HepG2 (cell line): Measurements from ENCODE around the gene CORO1C. TPM values are rescaled to one million over a fixed set of nuclear protein-coding genes. Genes with fewer than 3 reads are reported as not detected.
A peak's percentile ranks its signal among the peaks of the same experiment; 100 is the strongest.

Experiments
- ATAC-seq: fragments of 200-7000 bp; cut with Tn5 transposase; 3 replicates; pipeline ENCODE4 v1.9.1; 2020; ENCODE audit warnings: mild to moderate bottlenecking, moderate library complexity
- BruUV-seq: library from RNA; stranded (reverse); fragments of 400-500 nt; replicated peaks from 2 replicates; lab custom pipeline; 2021; lab: Mats Ljungman, UMichigan
- CTCF ChIA-PET: fragments of 300-600 bp; formaldehyde crosslinking; extraction: SDS; loops from one replicate; lab custom pipeline; 2021; ENCODE audit warnings: low total read pairs, inconsistent platforms, low intra/inter-chr PET ratio; lab: Yijun Ruan, JAX
- POLR2A ChIA-PET: fragments of 350-600 bp; sonication (Branson Sonifier 250); formaldehyde crosslinking; loops from one replicate; lab custom pipeline; 2020; ENCODE audit warnings: antibody characterized with exemption, inconsistent platforms; lab: Yijun Ruan, JAX
- DNase-seq: peaks from one replicate; pipeline ENCODE4 v3.0.0-alpha.2; 2015; ENCODE audit warnings: low spot score
- FAIRE-seq: peaks from 3 replicates; lab custom pipeline; 2011; peaks lifted over from hg19 to GRCh38; lab: Jason Lieb, UNC
- H2AFZ ChIP-seq: one replicate; pipeline ENCODE4 v1.6.1; 2011; ENCODE audit warnings: low read length, inconsistent platforms
- H3K27ac ChIP-seq: fragments of 300-600 bp; 3 replicates; pipeline ENCODE4 v1.8.0; 2011; ENCODE audit warnings: mixed run types, mild to moderate bottlenecking, mixed read lengths, low read length, inconsistent platforms; ENCODE audit not compliant: insufficient read depth; ENCODE audit errors: extremely low read length
- H3K27me3 ChIP-seq, 2 experiments: fragments of 200-600 bp in 1 of 2; 2 replicates in 1 of 2; 3 replicates in 1 of 2; pipeline versions ENCODE4 v1.6.0 to v1.8.0; 2011; ENCODE audit warnings: low read length in 2 of 2, mild to moderate bottlenecking in 2 of 2, moderate library complexity in 2 of 2, inconsistent platforms in 1 of 2; ENCODE audit not compliant: insufficient read depth in 2 of 2, control insufficient read depth in 1 of 2
- H3K36me3 ChIP-seq, 2 experiments: fragments of 200-600 bp in 1 of 2; replicated peaks in 1 of 2; 2 replicates in 1 of 2; 3 replicates in 1 of 2; pipeline versions ENCODE4 v1.5.1 to v1.8.0; 2011; ENCODE audit warnings: low read length in 2 of 2, inconsistent platforms in 1 of 2; ENCODE audit not compliant: insufficient read depth in 2 of 2, control insufficient read depth in 1 of 2
- H3K4me1 ChIP-seq: 2 replicates; pipeline ENCODE4 v1.5.1; 2012; ENCODE audit warnings: low read length, inconsistent platforms; ENCODE audit not compliant: insufficient read depth
- H3K4me2 ChIP-seq: 2 replicates; pipeline ENCODE4 v1.6.0; 2011; ENCODE audit warnings: low read depth, low read length, inconsistent platforms
- H3K4me3 ChIP-seq, 3 experiments: fragments of 200-600 bp in 1 of 3; sonication (generic), shearing (Covaris generic) in 1 of 3; replicated peaks in 1 of 3; 2 replicates each; pipeline ENCODE4 v1.5.1; 2011 to 2016; ENCODE audit warnings: low read length in 3 of 3, inconsistent platforms in 2 of 3, low read depth in 2 of 3, mild to moderate bottlenecking in 2 of 3, control low read depth in 1 of 3, mixed read lengths in 1 of 3; ENCODE audit not compliant: insufficient read depth in 1 of 3
- H3K79me2 ChIP-seq: one replicate; pipeline ENCODE4 v1.6.1; 2011; ENCODE audit warnings: low read length, inconsistent platforms; ENCODE audit not compliant: insufficient read depth
- H3K9ac ChIP-seq: 2 replicates; pipeline ENCODE4 v1.6.0; 2011; ENCODE audit warnings: mild to moderate bottlenecking, low read depth, low read length, inconsistent platforms; ENCODE audit not compliant: insufficient read depth
- H3K9me3 ChIP-seq: 2 replicates; pipeline ENCODE4 v1.5.1; 2012; ENCODE audit warnings: mild to moderate bottlenecking, low read length
- H4K20me1 ChIP-seq: 2 replicates; pipeline ENCODE4 v1.6.0; 2011; ENCODE audit warnings: inconsistent platforms, mild to moderate bottlenecking, low read length, moderate library complexity; ENCODE audit not compliant: insufficient read depth
- DNMT1 ChIP-seq: sonication (generic); formaldehyde crosslinking; IDR thresholded peaks from 2 replicates; pipeline ENCODE4 v1.5.1; 2020; ENCODE audit warnings: mild to moderate bottlenecking, missing genetic modification reagents
- DNMT3B ChIP-seq: conservative IDR thresholded peaks from 2 replicates; pipeline ENCODE4 v1.6.1; 2016; ENCODE audit warnings: missing biosample characterization, control low read depth
- HMG20B ChIP-seq: conservative IDR thresholded peaks from 2 replicates; pipeline ENCODE4 v1.6.1; 2016; ENCODE audit warnings: missing genetic modification reagents, missing compliant biosample characterization
- HNRNPL ChIP-seq: fragments of 200-400 bp; formaldehyde crosslinking; IDR thresholded peaks from 2 replicates; pipeline ENCODE4 v1.6.1; 2017; ENCODE audit warnings: mild to moderate bottlenecking, low read depth, low read length
- HOXA5 ChIP-seq: sonication (generic); formaldehyde crosslinking; IDR thresholded peaks from 2 replicates; pipeline ENCODE4 v1.4.0; 2020; ENCODE audit warnings: missing genetic modification reagents
- KLF9 ChIP-seq: IDR thresholded peaks from 2 replicates; pipeline ENCODE4 v1.6.1; 2016; ENCODE audit warnings: low read depth
- NBN ChIP-seq: fragments of 450-650 bp; conservative IDR thresholded peaks from 2 replicates; pipeline ENCODE4 v1.6.1; 2017
- NFKB2 ChIP-seq: sonication (generic); formaldehyde crosslinking; IDR thresholded peaks from 2 replicates; pipeline ENCODE4 v1.4.0; 2020; ENCODE audit warnings: missing genetic modification reagents, borderline replicate concordance
- PHF8 ChIP-seq: sonication (generic); formaldehyde crosslinking; IDR thresholded peaks from 2 replicates; pipeline ENCODE4 v1.5.0; 2020; ENCODE audit warnings: missing genetic modification reagents
- RARA ChIP-seq: IDR thresholded peaks from 2 replicates; pipeline ENCODE4 v1.6.1; 2016; ENCODE audit warnings: missing genetic modification reagents, missing compliant biosample characterization
- SYNCRIP ChIP-seq: fragments of 200-400 bp; formaldehyde crosslinking; IDR thresholded peaks from 2 replicates; pipeline ENCODE4 v1.6.1; 2018; ENCODE audit warnings: mild to moderate bottlenecking, low read depth, low read length; ENCODE audit not compliant: insufficient read depth
- TAF15 ChIP-seq: fragments of 200-400 bp; formaldehyde crosslinking; IDR thresholded peaks from one replicate; pipeline ENCODE4 v1.6.1; 2018; ENCODE audit warnings: mild to moderate bottlenecking, low read depth, low read length; ENCODE audit not compliant: poor library complexity, severe bottlenecking
- TBL1XR1 ChIP-seq: fragments of 150-350 bp; IDR thresholded peaks from 2 replicates; pipeline ENCODE4 v1.6.1; 2014; ENCODE audit warnings: borderline replicate concordance, low read length; ENCODE audit not compliant: partially characterized antibody
- TCF12 ChIP-seq, 2 experiments: fragments of 450-650 bp in 1 of 2; sonication (generic) in 1 of 2; formaldehyde crosslinking in 1 of 2; IDR thresholded peaks; 2 replicates each; pipeline versions ENCODE4 v1.6.1 to v1.8.0; 2017 to 2022; ENCODE audit warnings: antibody characterized with exemption in 1 of 2, mild to moderate bottlenecking in 1 of 2, missing genetic modification reagents in 1 of 2, moderate library complexity in 1 of 2
- ZBTB1 ChIP-seq: sonication (generic); formaldehyde crosslinking; IDR thresholded peaks from 2 replicates; pipeline ENCODE4 v1.4.0; 2020; ENCODE audit warnings: missing genetic modification reagents, borderline replicate concordance
- ZBTB38 ChIP-seq: sonication (generic); formaldehyde crosslinking; IDR thresholded peaks from 2 replicates; pipeline ENCODE4 v1.5.1; 2020; ENCODE audit warnings: mild to moderate bottlenecking, missing genetic modification reagents
- ZBTB7A ChIP-seq: sonication (generic); formaldehyde crosslinking; IDR thresholded peaks from 2 replicates; pipeline ENCODE4 v1.8.0; 2022; ENCODE audit warnings: mild to moderate bottlenecking, missing genetic modification reagents
- ZNF17 ChIP-seq: sonication (generic); formaldehyde crosslinking; IDR thresholded peaks from 2 replicates; pipeline ENCODE4 v1.5.0; 2020; ENCODE audit warnings: mild to moderate bottlenecking, missing genetic modification reagents
- ZNF256 ChIP-seq: sonication (generic); formaldehyde crosslinking; conservative IDR thresholded peaks from 2 replicates; pipeline ENCODE4 v1.4.0; 2020; ENCODE audit warnings: missing genetic modification reagents
- ZNF460 ChIP-seq: sonication (generic); formaldehyde crosslinking; IDR thresholded peaks from 2 replicates; pipeline ENCODE4 v1.5.1; 2020; ENCODE audit warnings: missing genetic modification reagents, mild to moderate bottlenecking, borderline replicate concordance
- ZNF543 ChIP-seq: sonication (generic); formaldehyde crosslinking; IDR thresholded peaks from 2 replicates; pipeline ENCODE4 v1.4.0; 2020; ENCODE audit warnings: mild to moderate bottlenecking, missing genetic modification reagents
- WGBS: methylation state at CpG from one replicate; pipeline ENCODE4 v1.1.6; 2017; ENCODE audit warnings: low lambda C conversion rate; 5-methylcytosine and 5-hydroxymethylcytosine counted together
- in situ Hi-C: cut with HindIII; loops from 2 replicates; pipeline ENCODE4 v1.10.0; 2017; ENCODE audit warnings: low pct_unique_long_range_greater_than_20kb; ENCODE audit not compliant: extremely low pct_ligation_motif_present
- intact Hi-C: fragments of 100-400 bp; cut with micrococcal nuclease; formaldehyde crosslinking; loops from one replicate; pipeline ENCODE4 v1.10.0; 2022; ENCODE audit not compliant: unreplicated experiment
- polyA plus RNA-seq, 8 experiments: library from polyadenylated mRNA; depleted of rRNA in 3 of 8; stranded (reverse) in 7 of 8; unstranded in 1 of 8; fragments of >200 nt; fragmentation: Illumina TruSeq in 4 of 8; extraction: Trizol in 4 of 8; gene quantifications; 2 replicates each; pipeline versions ENCODE4 v1.2.1 to v1.2.3, GENCODE V29; 2011 to 2016; ENCODE audit warnings: low read depth in 4 of 8, missing spikeins in 1 of 8, mixed read lengths in 1 of 8; ENCODE audit not compliant: insufficient read depth in 1 of 8
- total RNA-seq, 5 experiments: library from RNA; depleted of rRNA; stranded (reverse); fragments of >200 nt; fragmentation: Illumina TruSeq; extraction: Trizol; gene quantifications; 2 replicates each; pipeline ENCODE4 v1.2.3, GENCODE V29; 2016; ENCODE audit warnings: low read depth in 1 of 5
- TF ChIP-seq, protein P1 (sequence below): sonication (generic); formaldehyde crosslinking; IDR thresholded peaks from 2 replicates; pipeline ENCODE4 v1.4.0; 2020; ENCODE audit warnings: missing genetic modification reagents
- TF ChIP-seq, protein P2 (sequence below): sonication (generic); formaldehyde crosslinking; IDR thresholded peaks from 2 replicates; pipeline ENCODE4 v1.8.0; 2022; ENCODE audit warnings: missing genetic modification reagents, mild to moderate bottlenecking, moderate library complexity, borderline replicate concordance
- TF ChIP-seq, protein P3 (sequence below): sonication (generic); formaldehyde crosslinking; conservative IDR thresholded peaks from 2 replicates; pipeline ENCODE4 v1.4.0; 2020; ENCODE audit warnings: missing genetic modification reagents

The CORO1C gene
- total and polyA plus RNA-seq, 2 of the 13 experiments (the other 11 are each of a cell fraction or from before 2014, with no cell fraction given) = 73.7 to 131 TPM

DNA sequence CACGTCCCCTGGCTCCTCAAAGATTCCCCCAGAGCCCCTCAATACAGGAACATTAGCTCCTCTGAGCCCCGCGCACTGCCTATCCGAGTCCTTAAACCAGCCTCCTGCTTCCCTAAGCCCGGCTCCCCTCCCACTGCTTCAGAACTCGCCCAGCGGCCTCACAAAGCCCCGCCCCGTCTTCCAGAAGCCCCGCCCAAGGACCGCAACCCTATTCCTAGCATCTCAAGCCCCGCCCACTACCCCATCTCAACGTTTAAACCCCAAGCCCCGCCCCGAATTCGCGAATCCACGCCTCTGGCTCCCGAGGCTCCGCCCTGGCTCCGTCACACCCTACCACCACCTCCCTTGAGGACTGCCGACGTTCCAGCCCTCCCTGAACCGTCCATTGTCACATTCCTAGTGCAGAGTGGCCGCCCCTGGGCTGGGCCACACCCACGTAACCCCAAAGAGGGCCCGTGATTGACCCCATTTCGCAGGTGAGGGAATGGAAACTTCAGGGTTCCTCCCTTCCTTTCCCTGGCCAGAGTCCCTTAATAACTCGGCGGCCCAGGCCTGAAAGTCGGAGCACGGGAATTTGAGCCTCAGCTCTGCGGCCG lies 646 bp upstream of the CORO1C start:
- WGBS = 1% methylated on average over 22 of the region's 34 CpGs
- peaks cover 72% of the 10 kb centered on the region for H3K4me1 ChIP-seq
- peak overlapping the region; percentile 94 for H3K9ac ChIP-seq
- H3K9me3 ChIP-seq = no peaks in the 10 kb centered on the region
- peak; percentile 95 for DNase-seq
- H2AFZ ChIP-seq = no peak overlapping the region
- FAIRE-seq = peak; percentile 79
- H4K20me1 ChIP-seq = peaks cover 26% of the 10 kb centered on the region
- H3K79me2 ChIP-seq = peaks cover 37% of the 10 kb centered on the region
- ChIA-PET CTCF (no interaction called here), POLR2A (interaction anchor here (1.1 to 1.5 kb wide), 2 partner anchors 41 to 49 kb away, joined by 5 read pairs; no protein-coding TSS in a partner anchor)
- H3K4me2 ChIP-seq = peak overlapping the region; percentile 80
- H3K4me3 ChIP-seq = peak overlapping the region; percentile 63 to 96 (median 91)
- no peaks in the 10 kb centered on the region; a peak in 1 of 5 replicates for H3K27me3 ChIP-seq
- in situ Hi-C loops = no loop called here
- peak overlapping the region; percentile 95 for H3K27ac ChIP-seq
- no TSS peak for BruUV-seq
- peak; percentile 82 for ATAC-seq
- intact Hi-C loops = loop anchor here (1.0 to 5.0 kb wide), 4 partner anchors 40 to 170 kb away; partner anchors contain the start of genes ISCU and SART3
- H3K36me3 ChIP-seq = no peaks in the 10 kb centered on the region
- TF ChIP-seq ZNF256 (CRISPR knock-in tag) (no peak), TAF15 (no peak), PHF8 (CRISPR knock-in tag) (peak; percentile 75), ZBTB38 (no peak), ZBTB1 (no peak), ZNF17 (no peak), RARA (CRISPR knock-in tag) (no peak), ZNF460 (CRISPR knock-in tag) (no peak), TCF12 (IDR thresholded peaks at IDR 0.05) (no peak), TCF12 (CRISPR knock-in tag; IDR thresholded peaks at IDR 0.05) (no peak), HMG20B (no peak), NBN (no peak), HNRNPL (0 out of 2 replicates have a peak, but pooled peaks have one; percentile 5), NFKB2 (CRISPR knock-in tag) (no peak), HOXA5 (no peak), ZNF543 (CRISPR knock-in tag) (peak; percentile 69; the same call in 1 of the 2 replicates), DNMT1 (CRISPR knock-in tag) (no peak), KLF9 (CRISPR knock-in tag) (no peak), SYNCRIP (no peak), DNMT3B (CRISPR knock-in tag) (no peak), ZBTB7A (CRISPR knock-in tag) (no peak), TBL1XR1 (no peak)
- TF ChIP-seq, protein P1, sequence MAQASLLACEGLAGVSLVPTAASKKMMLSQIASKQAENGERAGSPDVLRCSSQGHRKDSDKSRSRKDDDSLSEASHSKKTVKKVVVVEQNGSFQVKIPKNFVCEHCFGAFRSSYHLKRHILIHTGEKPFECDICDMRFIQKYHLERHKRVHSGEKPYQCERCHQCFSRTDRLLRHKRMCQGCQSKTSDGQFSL = no peak
- TF ChIP-seq, protein P2, sequence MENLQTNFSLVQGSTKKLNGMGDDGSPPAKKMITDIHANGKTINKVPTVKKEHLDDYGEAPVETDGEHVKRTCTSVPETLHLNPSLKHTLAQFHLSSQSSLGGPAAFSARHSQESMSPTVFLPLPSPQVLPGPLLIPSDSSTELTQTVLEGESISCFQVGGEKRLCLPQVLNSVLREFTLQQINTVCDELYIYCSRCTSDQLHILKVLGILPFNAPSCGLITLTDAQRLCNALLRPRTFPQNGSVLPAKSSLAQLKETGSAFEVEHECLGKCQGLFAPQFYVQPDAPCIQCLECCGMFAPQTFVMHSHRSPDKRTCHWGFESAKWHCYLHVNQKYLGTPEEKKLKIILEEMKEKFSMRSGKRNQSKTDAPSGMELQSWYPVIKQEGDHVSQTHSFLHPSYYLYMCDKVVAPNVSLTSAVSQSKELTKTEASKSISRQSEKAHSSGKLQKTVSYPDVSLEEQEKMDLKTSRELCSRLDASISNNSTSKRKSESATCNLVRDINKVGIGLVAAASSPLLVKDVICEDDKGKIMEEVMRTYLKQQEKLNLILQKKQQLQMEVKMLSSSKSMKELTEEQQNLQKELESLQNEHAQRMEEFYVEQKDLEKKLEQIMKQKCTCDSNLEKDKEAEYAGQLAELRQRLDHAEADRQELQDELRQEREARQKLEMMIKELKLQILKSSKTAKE (CRISPR knock-in tag) = no peak
- TF ChIP-seq, protein P3, sequence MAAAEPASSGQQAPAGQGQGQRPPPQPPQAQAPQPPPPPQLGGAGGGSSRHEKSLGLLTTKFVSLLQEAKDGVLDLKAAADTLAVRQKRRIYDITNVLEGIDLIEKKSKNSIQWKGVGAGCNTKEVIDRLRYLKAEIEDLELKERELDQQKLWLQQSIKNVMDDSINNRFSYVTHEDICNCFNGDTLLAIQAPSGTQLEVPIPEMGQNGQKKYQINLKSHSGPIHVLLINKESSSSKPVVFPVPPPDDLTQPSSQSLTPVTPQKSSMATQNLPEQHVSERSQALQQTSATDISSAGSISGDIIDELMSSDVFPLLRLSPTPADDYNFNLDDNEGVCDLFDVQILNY = no peak
